GM12874 (cell line): ENCODE measurements around the gene NDUFAF5.

Experiments
- CTCF ChIP-seq: IDR thresholded peaks from 2 replicates; pipeline ENCODE4 v1.5.1; 2011; ENCODE audit warnings: low read depth, mild to moderate bottlenecking, control low read depth, low read length, moderate library complexity; ENCODE audit not compliant: insufficient read depth

The NDUFAF5 gene

GRCh38 chr20:13784271-13784892, 446 bp upstream of the NDUFAF5 start:
- no peak for TF ChIP-seq CTCF

- no peak for TF ChIP-seq CTCF
Measured at GRCh38 chr20:13786143-13786828, 1.5 kb downstream of the NDUFAF5 start.

DNA sequence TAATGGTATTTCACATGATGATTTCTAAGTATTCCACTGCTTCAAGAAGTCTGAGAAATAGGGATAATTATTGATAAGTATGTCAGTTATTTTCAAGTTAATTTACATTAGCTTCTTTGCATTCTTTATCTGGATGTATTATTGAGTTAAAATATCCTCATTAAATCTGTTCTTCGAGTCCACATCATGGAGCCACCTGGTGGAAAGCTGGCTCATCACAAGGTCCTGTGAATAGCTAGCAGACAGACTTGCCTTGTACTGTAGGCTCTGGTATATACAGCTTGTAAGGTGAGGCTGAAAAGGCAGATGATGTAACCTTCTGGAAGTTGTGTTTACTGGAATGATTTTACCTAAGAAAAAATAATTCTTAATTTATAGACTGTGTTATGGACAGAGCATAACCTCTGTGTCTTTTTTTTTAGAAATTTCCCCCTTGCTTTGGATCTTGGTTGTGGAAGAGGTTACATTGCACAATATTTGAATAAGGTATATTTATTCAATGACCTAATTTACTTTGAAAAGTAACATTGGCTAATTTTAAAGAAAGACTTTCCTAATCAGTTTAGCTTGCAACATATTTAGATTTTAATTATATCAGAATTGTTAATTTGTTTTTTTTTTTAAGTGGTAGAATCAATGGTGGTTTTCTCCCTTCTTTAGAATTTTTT, 3.5 kb downstream of the NDUFAF5 start:
- peak; percentile 53; the same call in 1 of the 2 replicates for TF ChIP-seq CTCF

GRCh38 chr20:13790708-13791107, 5.9 kb downstream of the NDUFAF5 start:
- TF ChIP-seq CTCF = no peak

- TF ChIP-seq CTCF = no peak
Measured at GRCh38 chr20:13791540-13792459, 7.0 kb downstream of the NDUFAF5 start.

DNA sequence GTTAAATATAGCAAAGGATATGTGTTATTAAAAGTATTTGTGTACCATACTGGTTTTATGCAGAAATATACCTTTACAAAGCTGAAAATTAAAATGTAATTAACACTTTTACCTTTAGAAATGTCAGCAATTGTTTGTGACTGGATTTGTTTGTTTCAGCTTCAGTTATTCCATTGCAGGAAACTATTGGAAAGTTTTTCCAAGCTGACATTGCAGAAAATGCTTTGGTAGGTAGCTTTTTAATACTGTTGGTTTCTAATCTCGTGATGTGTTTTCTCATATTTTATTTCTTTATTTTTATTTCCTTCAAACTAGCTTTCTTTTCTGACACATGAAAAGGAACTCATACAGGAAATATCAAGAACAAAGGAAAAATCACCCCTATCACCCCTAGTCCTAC, 8.2 kb downstream of the NDUFAF5 start:
- TF ChIP-seq CTCF = no peak

- no peak for TF ChIP-seq CTCF
Measured at GRCh38 chr20:13794667-13795066, 9.8 kb downstream of the NDUFAF5 start.
